LNCaP clone FGC (cell line): ENCODE measurements around the gene IQGAP2.

ENCODE experiments used
- DNase-seq: peaks from one replicate; pipeline ENCODE4 v3.0.0-alpha.2; 2011; ENCODE audit warnings: low read depth
- H3K4me3 ChIP-seq: 2 replicates; pipeline ENCODE4 v1.5.1; 2011; ENCODE audit warnings: mild to moderate bottlenecking, low read depth, low read length, control low read depth
- TF ChIP-seq, protein P1 (sequence below): IDR thresholded peaks from 2 replicates; pipeline ENCODE4 v1.5.1; 2012; ENCODE audit warnings: mild to moderate bottlenecking; ENCODE audit not compliant: control insufficient read depth, insufficient read depth; ENCODE audit errors: extremely low read depth

IQGAP2 gene

GRCh38 chr5:76479973-76480667 is 77.0 kb downstream of the IQGAP2 start:
- TF ChIP-seq, protein P1, sequence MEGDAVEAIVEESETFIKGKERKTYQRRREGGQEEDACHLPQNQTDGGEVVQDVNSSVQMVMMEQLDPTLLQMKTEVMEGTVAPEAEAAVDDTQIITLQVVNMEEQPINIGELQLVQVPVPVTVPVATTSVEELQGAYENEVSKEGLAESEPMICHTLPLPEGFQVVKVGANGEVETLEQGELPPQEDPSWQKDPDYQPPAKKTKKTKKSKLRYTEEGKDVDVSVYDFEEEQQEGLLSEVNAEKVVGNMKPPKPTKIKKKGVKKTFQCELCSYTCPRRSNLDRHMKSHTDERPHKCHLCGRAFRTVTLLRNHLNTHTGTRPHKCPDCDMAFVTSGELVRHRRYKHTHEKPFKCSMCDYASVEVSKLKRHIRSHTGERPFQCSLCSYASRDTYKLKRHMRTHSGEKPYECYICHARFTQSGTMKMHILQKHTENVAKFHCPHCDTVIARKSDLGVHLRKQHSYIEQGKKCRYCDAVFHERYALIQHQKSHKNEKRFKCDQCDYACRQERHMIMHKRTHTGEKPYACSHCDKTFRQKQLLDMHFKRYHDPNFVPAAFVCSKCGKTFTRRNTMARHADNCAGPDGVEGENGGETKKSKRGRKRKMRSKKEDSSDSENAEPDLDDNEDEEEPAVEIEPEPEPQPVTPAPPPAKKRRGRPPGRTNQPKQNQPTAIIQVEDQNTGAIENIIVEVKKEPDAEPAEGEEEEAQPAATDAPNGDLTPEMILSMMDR = no peak
- DNase-seq = no peak

GRCh38 chr5:76482984-76483383 is 79.9 kb downstream of the IQGAP2 start:
- no peak overlapping the region for H3K4me3 ChIP-seq
- TF ChIP-seq, protein P1 = no peak
- no peak for DNase-seq

More at GRCh38 chr5:76479973-76480667, 77.0 kb downstream of the IQGAP2 start:
- no peak overlapping the region for H3K4me3 ChIP-seq

DNA sequence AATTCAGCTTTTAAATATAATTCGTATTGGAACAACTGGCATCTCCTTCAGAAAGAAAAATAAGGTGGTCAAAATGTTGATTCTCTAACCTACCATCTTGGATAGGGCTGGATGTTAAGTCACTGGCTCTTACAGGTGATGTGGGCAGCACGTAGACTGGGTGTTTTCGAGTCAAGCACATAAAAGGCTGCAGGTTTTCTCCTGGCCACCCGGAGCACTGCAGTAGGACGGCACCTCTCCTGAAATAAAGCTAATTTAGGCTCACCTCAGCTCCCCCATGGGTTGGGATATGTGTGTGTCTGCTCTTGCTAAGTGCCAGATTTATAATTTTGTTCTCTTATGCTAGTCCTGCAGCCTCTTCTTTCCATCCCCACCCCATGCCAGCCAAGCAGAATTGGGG is 80.3 kb downstream of the IQGAP2 start:
- TF ChIP-seq, protein P1 = no peak
- no peak for DNase-seq
- H3K4me3 ChIP-seq = no peak overlapping the region

DNA sequence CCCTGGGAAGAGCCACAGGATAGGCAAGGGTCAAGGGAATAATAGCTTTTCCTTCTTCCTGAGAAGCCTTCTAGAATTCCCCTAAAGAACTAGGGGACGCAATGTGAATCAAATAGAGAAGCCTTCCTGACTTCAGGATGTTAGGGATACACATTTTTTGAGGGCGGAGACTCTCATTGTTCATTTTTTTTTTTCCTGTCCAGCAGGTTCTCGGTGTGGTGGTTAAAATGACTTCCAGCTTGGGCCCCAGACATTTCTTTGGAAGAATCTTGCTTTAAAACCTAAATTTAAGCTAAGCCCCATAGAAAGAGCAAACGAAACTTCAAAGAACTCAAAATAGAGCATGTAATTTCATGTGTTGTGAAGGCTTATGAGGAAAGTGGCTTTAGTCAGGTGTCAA is 80.8 kb downstream of the IQGAP2 start:
- no peak for DNase-seq
- TF ChIP-seq, protein P1 = no peak
- no peak overlapping the region for H3K4me3 ChIP-seq

- no peak for DNase-seq
- TF ChIP-seq, protein P1 = no peak
- H3K4me3 ChIP-seq = no peak overlapping the region
These were observed 82.4 kb downstream of the IQGAP2 start for GRCh38 chr5:76485511-76485910.

DNA sequence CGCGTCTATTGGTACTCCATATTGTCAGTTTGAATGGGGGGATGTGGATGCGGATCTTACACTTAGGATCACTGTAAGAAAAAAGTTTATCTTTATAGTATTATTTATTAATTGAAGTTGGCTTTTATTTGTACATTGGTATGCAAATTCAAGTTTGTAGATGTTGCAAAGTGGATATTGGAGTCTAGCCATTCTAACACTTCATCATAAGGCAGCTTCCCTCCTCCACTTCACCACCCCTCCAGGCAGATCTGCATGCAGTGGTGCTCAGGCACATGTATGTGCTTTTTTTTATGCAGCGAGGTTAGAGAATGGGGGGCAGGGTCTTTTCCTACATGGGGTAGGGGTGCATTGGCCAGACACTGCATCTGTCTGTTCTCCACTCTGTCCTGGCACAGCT is 84.3 kb downstream of the IQGAP2 start:
- TF ChIP-seq, protein P1 = no peak
- no peak for DNase-seq
- no peak overlapping the region for H3K4me3 ChIP-seq

GRCh38 chr5:76487821-76488220 is 84.7 kb downstream of the IQGAP2 start:
- TF ChIP-seq, protein P1 = no peak
- DNase-seq = no peak
- no peak overlapping the region for H3K4me3 ChIP-seq
